ENCODE measurements around the gene NPIPA1. TPM values are rescaled to one million over a fixed set of nuclear protein-coding genes. Genes with fewer than 3 reads are reported as not detected.
"Not testable (repeated sequence)": the region's sequence is repeated elsewhere in the genome, so short reads cannot be mapped to it uniquely, and the experiment has no call there.

NPIPA1 gene
- total RNA-seq = 10 to 100 TPM; 55.6 to 58.5 TPM

DNA sequence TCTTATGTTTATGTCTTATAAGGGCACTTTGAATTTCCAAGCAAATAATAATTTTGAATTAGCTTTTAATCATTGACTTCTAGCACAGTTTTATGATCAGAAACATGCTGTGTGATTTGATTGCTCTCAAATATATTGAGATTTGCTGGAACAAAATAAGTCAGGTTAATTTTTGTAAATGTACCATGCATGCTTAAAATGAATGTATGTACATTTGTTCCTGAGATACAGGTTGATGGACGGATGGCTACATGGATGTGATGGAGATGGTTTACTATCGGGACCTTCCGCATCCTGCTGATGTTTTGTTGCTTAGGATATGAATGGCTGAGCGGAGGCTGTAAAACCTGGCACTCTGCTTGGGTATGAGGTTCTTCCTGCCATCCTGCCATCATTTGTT lies at the start of gene NPIPA1:
TSS of gene NPIPA1 (plus strand) at position 301 of the 400 bp plus-strand sequence. CDS start at position 301, 0 bp downstream.
- H3K4me1 Mint-ChIP-seq, H3K27ac Mint-ChIP-seq, H3K9me3 Mint-ChIP-seq, H3K36me3 Mint-ChIP-seq, H3K4me3 Mint-ChIP-seq, H3K27me3 Mint-ChIP-seq, DNase-seq: not testable (repeated sequence)

DNA sequence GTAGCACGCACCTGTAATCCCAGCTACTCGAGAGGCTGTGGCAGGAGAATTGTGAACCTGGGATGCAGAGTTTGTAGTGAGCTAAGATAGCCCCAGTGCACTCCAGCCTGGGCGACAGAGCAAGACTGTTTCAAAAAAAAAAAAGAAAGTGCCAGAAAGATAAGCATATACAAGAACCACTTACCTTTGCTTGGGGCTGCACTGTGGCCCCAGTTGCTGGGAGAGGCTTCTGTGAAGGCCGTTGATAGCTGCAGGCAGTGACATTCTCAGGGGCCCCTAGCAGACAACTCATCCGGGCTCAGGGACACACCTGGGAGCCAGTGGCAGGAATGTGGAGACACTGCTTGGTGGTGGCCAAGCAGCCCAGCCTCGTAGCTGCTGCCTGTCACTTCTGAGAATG lies 45.1 kb upstream of the NPIPA1 start:
- not testable (repeated sequence) for H3K9me3 Mint-ChIP-seq, H3K4me3 Mint-ChIP-seq, H3K27ac Mint-ChIP-seq, H3K4me1 Mint-ChIP-seq, DNase-seq, H3K36me3 Mint-ChIP-seq, H3K27me3 Mint-ChIP-seq

DNA sequence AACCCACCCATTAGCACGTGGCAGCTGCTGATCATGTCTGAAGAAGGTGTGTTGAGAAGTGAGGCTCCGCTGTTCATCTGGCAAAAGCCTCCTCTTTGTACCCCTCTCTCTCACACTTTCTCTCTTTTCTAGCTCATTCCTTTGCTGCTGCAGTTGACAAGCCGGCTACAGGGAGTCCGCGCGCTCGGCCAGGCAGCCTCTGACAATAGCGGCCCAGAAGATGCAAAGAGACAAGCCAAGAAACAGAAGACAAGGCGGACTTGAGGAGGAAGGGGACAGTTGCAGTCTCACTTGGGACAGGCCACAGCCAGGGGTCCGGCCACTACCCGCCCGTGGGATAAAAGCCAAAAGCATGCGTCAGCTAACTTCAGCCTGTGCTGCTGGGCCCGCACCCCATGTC lies 41.9 kb upstream of the NPIPA1 start:
- H3K27me3 Mint-ChIP-seq, H3K36me3 Mint-ChIP-seq, H3K4me1 Mint-ChIP-seq, H3K4me3 Mint-ChIP-seq, H3K9me3 Mint-ChIP-seq, DNase-seq, H3K27ac Mint-ChIP-seq: not testable (repeated sequence)

- H3K27me3 Mint-ChIP-seq, H3K36me3 Mint-ChIP-seq, H3K27ac Mint-ChIP-seq, H3K4me3 Mint-ChIP-seq, DNase-seq, H3K9me3 Mint-ChIP-seq, H3K4me1 Mint-ChIP-seq: not testable (repeated sequence)
Measured at GRCh38 chr16:14896023-14896422, 41.2 kb upstream of the NPIPA1 start.

GRCh38 chr16:14897006-14897664 lies 40.1 kb upstream of the NPIPA1 start:
- not testable (repeated sequence) for H3K4me3 Mint-ChIP-seq, H3K36me3 Mint-ChIP-seq, H3K27ac Mint-ChIP-seq, H3K9me3 Mint-ChIP-seq, DNase-seq, H3K4me1 Mint-ChIP-seq, H3K27me3 Mint-ChIP-seq

- not testable (repeated sequence) for H3K9me3 Mint-ChIP-seq, H3K4me3 Mint-ChIP-seq, H3K4me1 Mint-ChIP-seq, DNase-seq, H3K27me3 Mint-ChIP-seq, H3K27ac Mint-ChIP-seq, H3K36me3 Mint-ChIP-seq
Measured at GRCh38 chr16:14898162-14898561, 39.1 kb upstream of the NPIPA1 start.

- not testable (repeated sequence) for H3K27me3 Mint-ChIP-seq, H3K9me3 Mint-ChIP-seq, H3K4me1 Mint-ChIP-seq, H3K36me3 Mint-ChIP-seq, H3K27ac Mint-ChIP-seq, H3K4me3 Mint-ChIP-seq
- peak; percentile 18 for DNase-seq
Measured at GRCh38 chr16:14903191-14903957, 33.9 kb upstream of the NPIPA1 start.

- H3K4me1 Mint-ChIP-seq, H3K4me3 Mint-ChIP-seq, H3K27me3 Mint-ChIP-seq, H3K36me3 Mint-ChIP-seq, DNase-seq, H3K9me3 Mint-ChIP-seq, H3K27ac Mint-ChIP-seq: not testable (repeated sequence)
Measured at GRCh38 chr16:14909744-14910143, 27.5 kb upstream of the NPIPA1 start.

DNA sequence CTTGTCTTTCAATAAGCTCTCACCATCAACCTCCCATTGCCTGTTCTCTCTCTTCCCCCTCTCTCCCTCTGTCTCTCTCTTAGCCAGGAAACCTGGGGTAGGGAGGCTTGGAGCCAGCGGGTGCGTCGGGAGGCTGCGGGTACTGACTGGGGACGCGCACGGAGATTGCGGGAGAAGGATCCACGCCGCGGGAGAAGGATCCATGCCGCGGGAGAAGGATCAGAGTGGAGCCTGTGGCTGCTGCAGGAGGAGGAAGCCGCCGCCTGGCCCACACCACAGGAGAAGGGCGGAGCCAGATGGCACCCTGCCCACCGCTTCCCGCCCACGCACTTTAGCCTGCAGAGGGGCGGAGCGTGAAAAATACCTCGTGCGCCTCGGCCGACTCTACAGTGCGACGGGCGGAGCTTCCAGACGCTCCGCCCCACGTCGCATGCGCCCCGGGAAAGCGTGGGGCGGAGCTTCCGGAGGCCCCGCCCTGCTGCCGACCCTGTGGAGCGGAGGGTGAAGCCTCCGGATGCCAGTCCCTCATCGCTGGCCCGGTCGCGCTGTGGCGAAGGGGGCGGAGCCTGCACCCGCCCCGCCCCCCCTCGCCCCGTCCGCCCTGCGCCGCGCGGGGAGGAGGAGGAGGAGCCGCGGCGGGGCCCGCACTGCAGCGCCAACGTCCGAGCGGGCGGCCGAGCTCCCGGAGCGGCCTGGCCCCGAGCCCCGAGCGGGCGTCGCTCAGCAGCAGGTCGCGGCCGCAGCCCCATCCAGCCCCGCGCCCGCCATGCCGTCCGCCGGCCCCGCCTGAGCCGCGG lies 26.2 kb upstream of the NPIPA1 start:
- not testable (repeated sequence) for H3K9me3 Mint-ChIP-seq, H3K4me1 Mint-ChIP-seq, H3K27me3 Mint-ChIP-seq, H3K36me3 Mint-ChIP-seq, DNase-seq, H3K4me3 Mint-ChIP-seq, H3K27ac Mint-ChIP-seq

- not testable (repeated sequence) for H3K27ac Mint-ChIP-seq, H3K4me1 Mint-ChIP-seq, H3K27me3 Mint-ChIP-seq, H3K9me3 Mint-ChIP-seq, H3K36me3 Mint-ChIP-seq
- peak overlapping the region; percentile 84 for H3K4me3 Mint-ChIP-seq
- DNase-seq = peak; percentile 60
Measured at GRCh38 chr16:14911954-14912353, 25.3 kb upstream of the NPIPA1 start.

DNA sequence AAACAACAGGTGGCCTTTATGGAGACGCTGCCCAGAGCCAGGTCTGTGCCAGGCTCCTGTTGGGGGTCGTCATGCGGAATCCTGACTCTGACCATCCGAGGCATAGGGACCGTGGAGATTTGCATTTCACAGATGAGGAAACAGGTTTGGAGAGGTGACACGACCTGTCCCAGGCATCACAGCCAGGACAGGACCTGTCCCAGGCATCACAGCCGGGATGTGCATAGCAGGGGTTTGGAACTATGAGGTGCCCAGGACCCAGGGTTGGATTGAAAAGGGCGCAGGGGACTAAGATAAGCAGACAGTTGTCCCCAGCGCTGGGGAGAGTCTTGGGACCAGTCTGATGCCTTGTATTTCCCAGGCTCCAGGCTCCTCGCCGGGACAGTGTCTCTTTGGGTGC lies 24.7 kb upstream of the NPIPA1 start:
- H3K36me3 Mint-ChIP-seq, DNase-seq, H3K9me3 Mint-ChIP-seq, H3K27ac Mint-ChIP-seq, H3K4me3 Mint-ChIP-seq, H3K27me3 Mint-ChIP-seq, H3K4me1 Mint-ChIP-seq: not testable (repeated sequence)

GRCh38 chr16:14918504-14918903 lies 18.7 kb upstream of the NPIPA1 start:
- not testable (repeated sequence) for H3K4me3 Mint-ChIP-seq, H3K27ac Mint-ChIP-seq, H3K27me3 Mint-ChIP-seq, DNase-seq, H3K4me1 Mint-ChIP-seq, H3K36me3 Mint-ChIP-seq, H3K9me3 Mint-ChIP-seq

DNA sequence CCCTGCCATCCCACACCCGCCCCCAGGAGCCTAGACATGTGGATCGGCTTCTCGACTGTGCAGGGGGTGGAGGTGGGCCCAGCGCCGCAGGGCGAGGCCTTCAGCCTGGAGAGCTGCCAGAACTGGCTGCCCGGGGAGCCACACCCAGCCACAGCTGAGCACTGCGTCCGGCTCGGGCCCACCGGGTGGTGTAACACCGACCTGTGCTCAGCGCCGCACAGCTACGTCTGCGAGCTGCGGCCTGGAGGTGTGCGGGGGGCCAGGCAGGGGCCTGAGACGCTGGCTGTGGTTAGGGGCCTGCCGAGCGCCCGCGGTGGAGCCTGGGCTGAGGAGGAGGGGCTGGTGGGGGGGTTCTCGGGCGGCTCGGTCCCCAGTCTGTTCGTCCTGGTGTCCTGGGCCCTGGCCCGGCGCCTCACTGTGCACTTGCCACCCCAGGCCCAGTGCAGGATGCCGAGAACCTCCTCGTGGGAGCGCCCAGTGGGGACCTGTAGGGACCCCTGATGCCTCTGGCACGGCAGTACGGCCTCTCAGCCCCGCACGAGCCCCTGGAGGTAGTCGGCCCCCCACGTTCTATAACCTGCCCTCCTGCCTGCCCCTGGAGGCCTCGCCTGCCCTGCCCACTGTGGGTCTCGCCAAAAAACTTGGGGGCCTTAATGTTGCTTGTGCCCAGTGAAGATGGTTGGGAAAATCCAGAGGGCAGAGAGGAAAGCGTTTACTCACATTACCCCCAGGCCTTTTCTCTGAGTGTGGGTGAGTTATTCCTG lies 17.2 kb upstream of the NPIPA1 start:
- not testable (repeated sequence) for H3K9me3 Mint-ChIP-seq

DNA sequence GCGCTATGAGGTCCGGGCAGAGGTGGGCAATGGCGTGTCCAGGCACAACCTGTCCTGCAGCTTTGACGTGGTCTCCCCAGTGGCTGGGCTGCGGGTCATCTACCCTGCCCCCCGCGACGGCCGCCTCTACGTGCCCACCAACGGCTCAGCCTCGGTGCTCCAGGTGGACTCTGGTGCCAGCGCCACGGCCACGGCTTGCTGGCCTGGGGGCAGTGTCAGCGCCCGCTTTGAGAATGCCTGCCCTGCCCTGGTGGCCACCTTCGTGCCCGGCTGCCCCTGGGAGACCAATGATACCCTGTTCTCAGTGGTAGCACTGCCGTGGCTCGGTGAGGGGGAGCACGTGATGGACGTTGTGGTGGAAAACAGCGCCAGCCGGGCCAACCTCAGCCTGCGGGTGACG lies 15.0 kb upstream of the NPIPA1 start:
- not testable (repeated sequence) for DNase-seq, H3K4me1 Mint-ChIP-seq, H3K27ac Mint-ChIP-seq, H3K9me3 Mint-ChIP-seq, H3K4me3 Mint-ChIP-seq, H3K36me3 Mint-ChIP-seq, H3K27me3 Mint-ChIP-seq

More for the DNA sequence above, 17.2 kb upstream of the NPIPA1 start:
- not testable (repeated sequence) for H3K27me3 Mint-ChIP-seq, H3K4me3 Mint-ChIP-seq, DNase-seq, H3K36me3 Mint-ChIP-seq, H3K4me1 Mint-ChIP-seq, H3K27ac Mint-ChIP-seq

GRCh38 chr16:14922968-14923367 lies 14.3 kb upstream of the NPIPA1 start:
- H3K36me3 Mint-ChIP-seq, H3K27me3 Mint-ChIP-seq, H3K4me1 Mint-ChIP-seq, H3K4me3 Mint-ChIP-seq, H3K9me3 Mint-ChIP-seq, H3K27ac Mint-ChIP-seq, DNase-seq: not testable (repeated sequence)
